RWPE2 (cell line): Measurements from ENCODE around the gene SIRT6.
A peak's percentile ranks its signal among the peaks of the same experiment; 100 is the strongest.

Experiments
- ATAC-seq: fragments of 200-7000 bp; cut with Tn5 transposase; 3 replicates; pipeline ENCODE4 v1.9.1; 2021; ENCODE audit warnings: low read depth
- DNase-seq: peaks from one replicate; pipeline ENCODE4 v3.0.0-alpha.2; 2020; ENCODE audit warnings: low spot score
- H3K27ac ChIP-seq: fragments of 450-650 bp; 2 replicates; pipeline ENCODE4 v1.5.1; 2017; ENCODE audit warnings: mild to moderate bottlenecking; ENCODE audit not compliant: poor library complexity, severe bottlenecking
- H3K27me3 ChIP-seq: fragments of 250-450 bp; sonication (Bioruptor Pico); 2 replicates; pipeline ENCODE4 v1.5.1; 2021; ENCODE audit warnings: mild to moderate bottlenecking, moderate library complexity; ENCODE audit not compliant: insufficient read depth, poor library complexity, severe bottlenecking
- H3K36me3 ChIP-seq: fragments of 250-450 bp; sonication (Bioruptor Pico); 2 replicates; pipeline ENCODE4 v1.5.1; 2020; ENCODE audit warnings: low read depth, mild to moderate bottlenecking, moderate library complexity
- H3K4me1 ChIP-seq: fragments of 250-450 bp; sonication (Bioruptor Pico); 2 replicates; pipeline ENCODE4 v1.5.1; 2021; ENCODE audit warnings: mild to moderate bottlenecking, moderate library complexity; ENCODE audit not compliant: insufficient read depth, poor library complexity, severe bottlenecking
- H3K4me3 ChIP-seq: fragments of 250-450 bp; sonication (Bioruptor Pico); 2 replicates; pipeline ENCODE4 v1.5.1; 2021; ENCODE audit warnings: mild to moderate bottlenecking, moderate library complexity; ENCODE audit not compliant: severe bottlenecking
- H3K9me3 ChIP-seq: fragments of 250-450 bp; sonication (Bioruptor Pico); 2 replicates; pipeline ENCODE4 v1.5.1; 2021; ENCODE audit warnings: mild to moderate bottlenecking, moderate library complexity; ENCODE audit not compliant: severe bottlenecking
- CTCF ChIP-seq: fragments of 450-650 bp; IDR thresholded peaks from one replicate; pipeline ENCODE4 v1.5.1; 2017; ENCODE audit warnings: mild to moderate bottlenecking, moderate library complexity; ENCODE audit not compliant: poor library complexity, severe bottlenecking

SIRT6 gene

GRCh38 chr19:4183967-4184717, 1.8 kb upstream of the SIRT6 start:
- no peak for TF ChIP-seq CTCF
- Histone ChIP-seq H3K27ac (no peak overlapping the region), H3K36me3 (peaks cover 8% of the 10 kb centered on the region), H3K9me3 (no peaks in the 10 kb centered on the region), H3K4me1 (peaks cover 4% of the 10 kb centered on the region), H3K4me3 (no peak overlapping the region), H3K27me3 (no peaks in the 10 kb centered on the region)
- DNase-seq: no peak
- ATAC-seq: no peak

- Histone ChIP-seq H3K27ac (peak overlapping the region; percentile 52), H3K4me3 (no peak overlapping the region), H3K27me3 (no peaks in the 10 kb centered on the region), H3K36me3 (peaks cover 8% of the 10 kb centered on the region), H3K4me1 (peaks cover 4% of the 10 kb centered on the region), H3K9me3 (no peaks in the 10 kb centered on the region)
- ATAC-seq: no peak
- DNase-seq: no peak
- no peak for TF ChIP-seq CTCF
Observed at GRCh38 chr19:4181053-4181508, 1.3 kb downstream of the SIRT6 start.

GRCh38 chr19:4178990-4179389, 3.4 kb downstream of the SIRT6 start:
- ATAC-seq: no peak
- TF ChIP-seq CTCF: no peak

GRCh38 chr19:4177146-4177545, 5.2 kb downstream of the SIRT6 start:
- H3K27me3 ChIP-seq: peaks cover 3% of the 10 kb centered on the region
- ATAC-seq: no peak
- DNase-seq: no peak
- peaks cover 8% of the 10 kb centered on the region for H3K36me3 ChIP-seq
- TF ChIP-seq CTCF: no peak
- H3K9me3 ChIP-seq: no peaks in the 10 kb centered on the region
- H3K27ac ChIP-seq: no peak overlapping the region
- H3K4me3 ChIP-seq: no peak overlapping the region
- peaks cover 4% of the 10 kb centered on the region for H3K4me1 ChIP-seq

More at GRCh38 chr19:4178990-4179389, 3.4 kb downstream of the SIRT6 start:
- Histone ChIP-seq H3K9me3 (no peaks in the 10 kb centered on the region), H3K27me3 (no peaks in the 10 kb centered on the region), H3K36me3 (peaks cover 8% of the 10 kb centered on the region), H3K4me3 (no peak overlapping the region), H3K4me1 (peaks cover 4% of the 10 kb centered on the region), H3K27ac (no peak overlapping the region)
- DNase-seq: no peak

GRCh38 chr19:4175669-4175931, 6.8 kb downstream of the SIRT6 start:
- Histone ChIP-seq H3K36me3 (peaks cover 8% of the 10 kb centered on the region), H3K9me3 (no peaks in the 10 kb centered on the region), H3K4me1 (no peaks in the 10 kb centered on the region), H3K27ac (no peak overlapping the region), H3K4me3 (no peak overlapping the region), H3K27me3 (peaks cover 3% of the 10 kb centered on the region)
- no peak for ATAC-seq
- no peak for DNase-seq
- no peak for TF ChIP-seq CTCF
